ENCODE results near the gene PUSL1.

DNA sequence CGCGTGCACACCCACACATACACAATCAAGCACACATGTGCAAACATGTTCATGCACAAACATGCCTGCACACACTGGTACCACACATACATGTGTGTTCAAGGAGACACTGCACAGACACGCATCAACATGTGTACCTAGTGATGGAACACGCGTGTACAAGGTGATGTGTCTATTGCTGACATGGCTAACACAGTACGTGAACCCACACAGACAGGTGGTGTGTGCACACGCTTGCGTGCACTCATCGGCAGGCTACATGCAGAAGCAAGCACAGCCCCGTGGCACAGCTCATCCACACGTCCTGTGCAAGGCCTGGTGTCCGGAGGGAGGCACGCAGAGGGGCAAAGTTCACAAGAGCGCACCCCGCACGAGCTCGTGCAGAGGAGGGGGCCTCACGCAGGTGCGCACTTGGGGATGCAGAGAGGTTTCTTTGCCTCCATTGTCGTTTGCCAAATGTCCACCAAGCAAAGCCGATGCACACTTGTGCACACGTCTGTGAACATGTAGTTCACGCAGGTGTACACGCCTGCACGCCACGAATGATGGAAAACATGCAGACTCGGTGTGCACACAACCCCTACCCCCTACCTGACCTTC lies 1.6 kb upstream of the PUSL1 start:
- TF ChIP-seq EZH2 (IDR thresholded peaks at IDR 0.05; ENCODE audit: low read depth, unreplicated experiment) (no peak), CTCF (conservative IDR thresholded peaks at IDR 0.05; ENCODE audit: low read depth in 2 of 2) (no peak), EZH2phosphoT487 (IDR thresholded peaks at IDR 0.05; ENCODE audit: unreplicated experiment) (no peak)
- TF ChIP-seq, protein P1, sequence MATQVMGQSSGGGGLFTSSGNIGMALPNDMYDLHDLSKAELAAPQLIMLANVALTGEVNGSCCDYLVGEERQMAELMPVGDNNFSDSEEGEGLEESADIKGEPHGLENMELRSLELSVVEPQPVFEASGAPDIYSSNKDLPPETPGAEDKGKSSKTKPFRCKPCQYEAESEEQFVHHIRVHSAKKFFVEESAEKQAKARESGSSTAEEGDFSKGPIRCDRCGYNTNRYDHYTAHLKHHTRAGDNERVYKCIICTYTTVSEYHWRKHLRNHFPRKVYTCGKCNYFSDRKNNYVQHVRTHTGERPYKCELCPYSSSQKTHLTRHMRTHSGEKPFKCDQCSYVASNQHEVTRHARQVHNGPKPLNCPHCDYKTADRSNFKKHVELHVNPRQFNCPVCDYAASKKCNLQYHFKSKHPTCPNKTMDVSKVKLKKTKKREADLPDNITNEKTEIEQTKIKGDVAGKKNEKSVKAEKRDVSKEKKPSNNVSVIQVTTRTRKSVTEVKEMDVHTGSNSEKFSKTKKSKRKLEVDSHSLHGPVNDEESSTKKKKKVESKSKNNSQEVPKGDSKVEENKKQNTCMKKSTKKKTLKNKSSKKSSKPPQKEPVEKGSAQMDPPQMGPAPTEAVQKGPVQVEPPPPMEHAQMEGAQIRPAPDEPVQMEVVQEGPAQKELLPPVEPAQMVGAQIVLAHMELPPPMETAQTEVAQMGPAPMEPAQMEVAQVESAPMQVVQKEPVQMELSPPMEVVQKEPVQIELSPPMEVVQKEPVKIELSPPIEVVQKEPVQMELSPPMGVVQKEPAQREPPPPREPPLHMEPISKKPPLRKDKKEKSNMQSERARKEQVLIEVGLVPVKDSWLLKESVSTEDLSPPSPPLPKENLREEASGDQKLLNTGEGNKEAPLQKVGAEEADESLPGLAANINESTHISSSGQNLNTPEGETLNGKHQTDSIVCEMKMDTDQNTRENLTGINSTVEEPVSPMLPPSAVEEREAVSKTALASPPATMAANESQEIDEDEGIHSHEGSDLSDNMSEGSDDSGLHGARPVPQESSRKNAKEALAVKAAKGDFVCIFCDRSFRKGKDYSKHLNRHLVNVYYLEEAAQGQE (IDR thresholded peaks at IDR 0.05; ENCODE audit: unreplicated experiment), result no peak

All from GM23338 (cell line).